Non-pigmented ciliary epithelial cell (primary cell): ENCODE measurements around the gene CFAP157.

Experiments
- DNase-seq: peaks from one replicate; pipeline ENCODE4 v3.0.0-alpha.2; 2010; ENCODE audit warnings: low read depth

The CFAP157 gene

DNA sequence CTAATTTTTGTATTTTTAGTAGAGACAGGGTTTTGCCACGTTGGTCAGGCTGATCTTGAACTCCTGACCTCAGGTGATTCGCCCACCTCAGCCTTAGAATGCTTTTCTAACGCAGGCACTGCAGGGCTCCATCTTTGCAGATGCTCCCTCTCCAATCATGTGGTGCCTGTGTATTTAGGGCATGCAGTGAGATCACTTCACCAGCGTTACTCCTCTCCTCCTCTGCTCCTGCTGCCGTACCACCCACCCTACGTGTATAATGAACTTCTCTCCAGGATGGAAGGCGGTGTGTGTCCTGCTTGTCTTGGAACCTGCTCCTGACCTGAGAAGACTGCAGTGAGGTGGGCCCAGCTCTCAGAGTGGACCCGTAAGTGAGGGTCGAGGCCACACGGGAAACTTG is 13.6 kb upstream of the CFAP157 start:
- no peak for DNase-seq

DNA sequence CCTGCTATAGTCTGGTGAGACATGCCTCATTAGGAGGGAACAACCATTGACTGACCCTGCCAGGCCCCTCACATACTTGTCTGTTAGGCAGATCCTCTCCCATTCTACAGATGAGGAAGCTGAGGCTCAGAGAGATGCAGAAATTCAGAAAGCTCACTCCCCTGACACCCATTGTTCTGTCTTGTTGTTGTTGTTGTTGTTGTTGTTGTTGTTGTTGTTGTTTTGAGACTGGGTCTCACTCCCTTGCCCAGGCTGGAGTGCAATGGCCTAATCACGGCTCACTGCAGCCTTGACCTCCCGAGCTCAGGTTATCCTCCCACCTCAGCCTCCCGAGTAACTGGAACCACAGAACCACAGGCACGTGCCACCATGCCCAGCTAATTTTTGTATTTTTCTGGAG is 13.1 kb upstream of the CFAP157 start:
- DNase-seq = no peak

DNA sequence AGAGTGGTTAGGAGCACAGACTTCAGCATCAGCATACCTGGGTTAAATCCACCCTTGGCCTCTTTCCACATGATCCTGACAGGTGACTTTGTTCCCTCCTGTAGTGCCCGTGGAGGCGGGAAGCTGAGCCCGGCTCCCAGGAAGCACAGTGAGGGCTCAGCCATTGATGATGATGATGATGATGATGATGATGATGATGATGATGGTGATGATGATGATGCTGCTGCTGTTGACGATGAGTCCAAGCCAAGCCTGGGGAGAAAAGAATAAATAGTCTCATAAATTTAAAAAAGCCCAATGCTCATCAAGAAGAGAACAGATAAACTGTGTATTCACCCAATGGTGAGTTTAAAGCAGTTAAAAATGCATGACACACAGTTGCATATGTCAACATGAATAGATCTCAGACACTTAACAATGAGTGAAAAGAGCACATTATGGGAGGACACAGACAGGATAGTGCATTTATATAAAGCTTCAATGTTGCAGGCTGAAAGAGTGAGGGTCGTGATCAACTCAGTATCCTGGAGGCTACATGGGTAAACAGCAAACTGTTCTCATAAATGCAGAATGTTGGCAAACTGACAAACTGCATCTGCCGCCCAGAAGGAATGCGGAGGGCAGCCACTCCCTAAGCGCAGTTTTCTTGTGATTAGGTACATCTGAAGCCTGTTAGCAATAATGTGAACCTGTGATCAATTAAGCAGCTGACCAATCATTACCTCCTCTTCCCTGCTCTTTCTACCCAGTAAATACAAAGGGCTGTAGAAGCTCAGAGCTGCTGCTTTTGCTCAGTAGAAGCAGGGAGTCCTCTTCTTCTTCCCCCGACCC is 11.7 kb upstream of the CFAP157 start:
- DNase-seq = no peak

DNA sequence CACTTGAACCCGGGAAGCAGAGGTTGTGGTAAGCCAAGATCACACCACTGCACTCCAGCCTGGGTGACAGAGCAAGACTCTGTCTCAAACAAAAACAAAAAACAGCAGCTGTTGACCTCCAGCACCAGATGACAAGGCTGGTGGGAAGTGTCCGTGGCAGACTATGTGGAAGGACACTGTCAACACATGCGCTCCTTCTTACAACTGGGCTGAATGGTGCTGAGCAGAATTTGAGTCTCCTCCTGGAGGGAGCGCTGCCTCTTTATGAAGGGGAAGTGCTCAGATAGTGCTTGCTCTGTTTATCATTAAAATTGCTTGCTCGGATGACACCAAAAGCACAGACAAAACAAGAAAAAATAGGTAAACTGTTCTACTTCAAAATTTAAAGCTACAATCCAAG is 9.2 kb upstream of the CFAP157 start:
- DNase-seq = no peak

DNA sequence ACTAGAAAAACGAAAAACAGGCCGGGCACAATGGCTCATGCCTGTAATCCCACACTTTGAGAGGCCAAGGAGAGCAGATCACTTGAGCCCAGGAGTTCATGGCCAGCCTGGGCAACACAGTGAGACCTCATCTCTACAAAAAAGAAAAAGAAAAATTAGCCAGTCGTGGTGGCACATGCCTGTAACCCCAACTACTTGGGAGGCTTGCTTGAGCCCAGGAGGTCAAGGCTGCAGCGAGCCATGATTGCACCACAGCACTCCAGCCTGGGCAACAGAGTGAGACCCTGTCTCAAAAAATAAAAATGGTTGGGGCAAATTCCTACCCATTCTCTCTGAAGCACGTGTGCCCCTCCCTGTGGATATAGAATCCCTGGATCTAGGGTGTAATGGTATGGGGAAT is 8.4 kb upstream of the CFAP157 start:
- no peak for DNase-seq

DNA sequence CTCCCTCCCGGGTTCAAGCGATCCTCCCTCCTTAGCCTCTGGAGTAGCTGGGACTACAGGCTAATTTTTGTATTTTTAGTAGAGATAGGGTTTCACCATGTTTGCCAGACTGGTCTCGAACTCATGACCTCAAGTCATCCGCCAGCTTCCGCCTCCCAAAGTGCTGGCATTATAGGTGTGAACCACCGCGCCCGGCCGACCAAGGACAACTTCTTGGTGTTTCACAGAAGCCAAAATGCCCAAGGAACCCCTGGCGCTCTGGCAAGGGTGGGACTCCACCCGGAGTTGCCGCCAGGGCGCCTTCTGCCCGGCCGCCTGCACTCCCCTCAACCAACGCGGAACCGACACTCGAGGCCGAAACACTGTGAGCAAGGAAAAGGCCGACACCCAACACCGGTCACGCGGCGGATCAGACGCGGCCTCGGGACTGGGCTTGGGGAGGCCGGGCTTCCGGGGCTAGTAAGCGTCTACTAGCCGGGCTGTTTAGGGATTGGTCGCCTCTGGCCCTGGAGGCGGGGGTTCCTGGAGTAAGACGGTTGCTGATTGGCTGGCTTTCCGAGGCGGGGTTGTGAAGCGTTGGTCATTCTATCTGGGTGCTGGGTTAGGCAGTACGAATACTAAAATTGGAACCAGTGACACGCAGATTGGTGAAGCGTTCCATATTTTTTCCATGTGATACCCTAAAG is 7.7 kb upstream of the CFAP157 start:
- DNase-seq = peak; percentile 94

DNA sequence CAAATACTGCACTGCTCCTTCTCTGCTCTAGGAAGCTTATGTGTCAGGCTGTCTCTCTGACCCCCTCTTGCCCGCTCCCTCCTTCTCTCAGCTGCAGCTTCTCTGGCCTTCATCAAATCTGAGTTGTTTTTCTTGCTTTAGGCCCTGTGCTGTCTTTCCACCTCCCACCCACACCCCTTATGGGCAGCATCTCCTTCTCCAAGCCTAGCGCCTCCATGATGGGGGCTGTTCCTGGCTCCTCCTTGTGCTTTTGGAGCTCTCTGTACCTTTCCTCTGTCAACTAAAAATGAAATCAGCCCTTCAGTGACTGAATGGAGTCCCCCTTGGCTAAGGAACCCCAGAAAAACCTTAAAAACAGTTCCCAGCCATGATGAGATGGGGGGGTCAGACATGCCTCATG is 6.6 kb upstream of the CFAP157 start:
- DNase-seq = no peak

DNA sequence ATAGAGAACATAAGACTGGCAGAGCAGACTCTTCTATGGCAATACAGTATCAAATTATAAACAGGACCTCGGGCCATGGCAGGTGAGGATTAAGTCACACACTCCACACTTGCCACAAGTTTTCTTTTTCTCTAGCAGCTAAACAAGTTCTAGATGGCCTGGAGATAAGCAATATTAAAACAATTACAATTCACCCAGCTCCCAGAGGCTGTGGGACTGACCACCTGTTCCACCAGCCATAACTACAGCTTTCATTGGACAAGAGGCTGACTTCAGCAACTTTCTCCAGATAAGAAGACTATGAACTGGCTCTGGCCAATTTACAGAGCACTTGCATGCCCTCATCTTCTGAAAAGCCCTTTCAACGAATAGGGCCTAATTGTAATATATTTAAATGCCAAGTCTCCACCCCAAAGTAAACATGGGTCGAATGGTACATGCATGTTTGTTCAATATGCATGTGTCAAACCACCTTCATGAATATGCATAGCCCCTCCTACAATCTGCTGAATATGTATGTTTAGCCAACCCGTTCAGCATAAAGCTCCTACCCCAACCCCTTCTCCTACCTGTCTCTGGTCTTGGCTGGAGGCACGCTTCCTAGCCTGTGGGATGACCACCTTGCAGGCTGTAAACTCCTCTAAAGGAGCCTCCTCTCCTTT is 6.1 kb upstream of the CFAP157 start:
- DNase-seq = no peak

DNA sequence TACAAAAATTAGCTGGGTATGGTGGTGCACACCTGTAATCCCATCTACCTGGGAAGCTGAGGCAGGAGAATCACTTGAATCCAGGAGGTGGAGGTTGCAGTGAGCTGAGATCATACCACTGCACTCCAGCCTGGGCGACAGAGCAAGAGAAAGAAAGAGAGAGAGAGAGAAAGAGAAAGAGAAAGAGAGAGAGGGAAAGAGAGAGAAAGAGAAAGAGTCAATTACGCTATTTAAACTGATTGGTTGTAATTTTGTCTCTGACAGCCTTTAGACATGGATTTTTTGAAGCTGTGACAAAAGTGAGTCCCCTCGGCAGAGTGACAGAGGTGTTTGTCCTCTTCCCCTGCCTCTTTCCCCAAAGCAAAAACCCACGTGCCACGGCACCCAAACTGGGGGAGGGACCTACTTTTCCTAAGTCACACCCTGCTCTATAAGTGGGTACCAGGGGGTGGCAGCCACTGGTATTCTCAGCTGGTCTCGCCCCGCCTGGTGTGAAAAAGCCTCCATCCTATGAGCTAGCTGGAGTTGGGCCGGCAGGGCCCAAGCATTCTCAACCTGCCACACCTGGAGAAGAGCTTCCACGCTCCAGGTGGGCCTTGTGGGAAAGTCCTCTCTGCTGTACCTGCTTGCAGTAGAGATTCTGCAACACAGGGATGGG is 3.4 kb upstream of the CFAP157 start:
- DNase-seq = no peak

DNA sequence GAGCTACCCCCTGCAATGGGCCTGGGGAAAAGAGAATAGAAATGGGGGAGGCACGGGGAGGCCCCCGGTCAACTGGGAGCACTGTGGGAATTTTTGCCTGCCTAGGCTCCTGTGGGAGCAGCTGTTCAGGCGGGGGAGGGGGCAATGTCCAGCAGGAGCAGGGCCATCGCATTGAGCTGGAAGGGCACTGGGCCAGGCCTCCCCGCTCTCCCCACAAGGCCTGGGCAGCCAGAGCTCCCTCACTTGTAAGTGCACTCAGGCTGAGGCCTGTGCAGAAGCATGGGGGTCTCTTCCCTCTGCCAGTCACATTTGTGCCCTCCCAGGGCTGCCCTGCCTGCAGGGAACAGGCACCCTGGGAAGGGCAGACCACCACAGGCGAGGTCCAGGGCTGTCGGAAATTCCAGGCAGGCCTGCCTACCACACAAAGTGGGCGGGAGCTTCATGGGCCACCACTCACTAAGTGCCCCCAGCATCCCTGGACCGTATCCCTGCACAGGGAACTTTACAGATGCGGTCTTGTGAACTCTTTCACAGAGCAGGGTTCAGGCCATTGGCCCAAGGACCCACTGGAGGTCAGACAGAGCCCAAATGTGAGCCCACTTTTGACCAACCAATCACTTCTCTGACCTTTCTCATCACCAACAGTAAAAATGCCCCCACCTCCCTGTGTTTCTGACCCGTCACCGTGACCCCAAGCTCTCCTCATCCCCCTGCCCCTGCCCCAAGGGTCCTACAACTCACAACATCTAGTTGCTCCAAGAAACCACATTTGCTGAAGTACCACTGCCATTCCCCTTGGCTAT is 1.0 kb upstream of the CFAP157 start:
- DNase-seq = no peak

DNA sequence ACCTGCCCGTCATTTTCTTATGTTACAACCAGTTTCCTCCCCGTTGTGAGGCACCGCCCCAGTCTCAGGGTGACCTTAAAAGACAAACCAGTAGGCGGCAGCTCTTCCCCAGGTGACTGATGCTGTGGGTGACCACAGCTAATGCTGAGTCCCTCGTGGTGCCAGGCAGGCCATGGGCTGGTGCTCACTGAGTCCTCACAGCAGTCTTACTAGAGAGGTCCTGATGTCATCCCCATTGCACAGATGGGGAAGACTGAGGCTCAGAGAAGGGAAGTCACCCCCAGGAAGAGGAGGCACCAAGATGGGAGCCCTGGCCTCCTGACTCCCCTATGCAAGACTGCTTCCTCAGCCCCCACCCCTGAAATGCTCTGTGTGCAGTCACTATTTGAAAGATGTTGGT is 978 bp downstream of the CFAP157 start:
- no peak for DNase-seq

DNA sequence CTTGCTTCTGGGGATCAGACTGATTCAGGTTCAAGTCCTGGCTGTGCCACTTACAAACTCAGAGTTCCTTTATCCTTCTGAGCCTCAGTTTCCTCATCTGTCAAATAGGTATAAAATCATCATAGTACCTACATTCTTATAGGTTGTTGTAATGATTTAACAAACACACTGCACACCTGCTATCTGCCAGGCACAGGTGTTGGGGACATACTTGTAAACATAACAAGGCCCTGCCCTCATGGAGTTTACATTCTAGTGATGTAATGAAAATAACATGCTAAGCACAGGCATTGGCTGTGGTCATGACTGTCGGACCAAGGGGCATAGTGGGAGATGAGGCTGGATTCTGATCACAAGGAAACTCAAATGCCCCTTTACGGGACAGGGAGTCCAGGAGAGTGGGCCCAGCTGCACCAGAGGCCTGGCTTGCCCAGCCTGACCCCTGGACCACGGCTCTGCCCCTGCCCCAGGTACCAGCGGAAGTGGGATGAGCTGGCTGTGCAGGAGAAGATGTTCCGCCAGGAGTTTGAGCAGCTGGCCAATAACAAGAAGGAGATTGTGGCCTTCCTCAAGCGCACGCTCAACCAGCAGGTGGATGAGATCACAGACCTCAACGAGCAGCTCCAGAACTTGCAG is 2.3 kb downstream of the CFAP157 start:
- DNase-seq = no peak

DNA sequence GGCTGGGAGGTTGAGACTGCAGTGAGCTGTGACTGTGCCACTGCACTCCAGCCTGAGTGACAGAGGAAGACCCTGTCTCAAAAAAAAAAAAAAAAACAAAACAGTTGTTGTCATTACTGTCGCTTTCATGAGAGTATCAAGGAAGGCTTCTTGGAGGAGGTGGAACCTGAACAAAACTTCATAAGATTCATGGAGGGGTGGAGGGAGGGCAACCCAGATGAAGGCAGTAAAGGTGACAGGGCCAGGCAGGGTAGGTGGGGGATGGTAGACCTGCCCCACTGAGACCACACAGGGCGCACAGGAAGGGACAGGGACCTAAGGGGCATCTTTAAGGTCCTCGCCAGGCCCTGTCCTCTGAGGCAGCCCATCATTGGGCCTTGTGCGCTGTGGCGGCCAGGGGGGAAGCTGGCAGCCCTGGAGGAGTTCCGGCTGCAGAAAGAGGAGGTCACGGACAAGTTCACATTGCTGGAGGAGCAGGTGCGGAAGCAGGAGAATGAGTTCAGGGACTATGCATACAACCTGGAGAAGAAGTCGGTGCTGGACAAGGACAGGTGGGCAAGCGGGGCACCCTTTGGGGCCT is 3.5 kb downstream of the CFAP157 start:
- DNase-seq = no peak

DNA sequence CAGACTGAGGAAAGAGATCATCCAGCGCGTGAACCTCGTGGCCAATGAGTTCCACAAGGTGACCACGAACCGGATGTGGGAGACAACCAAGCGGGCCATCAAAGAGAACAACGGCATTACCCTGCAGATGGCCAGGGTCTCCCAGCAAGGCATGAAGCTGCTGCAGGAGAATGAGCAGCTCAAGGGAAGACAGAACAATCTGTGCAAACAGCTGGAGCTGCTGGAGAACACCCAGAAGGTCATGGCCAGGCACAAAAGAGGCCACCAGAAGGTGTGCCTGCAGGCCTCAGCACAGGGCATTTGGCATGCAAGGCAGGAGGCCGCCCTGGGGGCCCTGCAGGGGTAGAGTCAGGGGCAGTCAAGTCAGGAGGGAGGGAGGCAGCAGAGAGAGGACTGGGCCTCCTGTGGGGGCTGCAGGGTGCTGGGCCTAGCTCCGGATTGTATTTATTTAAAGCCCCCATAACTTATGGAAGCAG is 4.5 kb downstream of the CFAP157 start:
- no peak for DNase-seq

DNA sequence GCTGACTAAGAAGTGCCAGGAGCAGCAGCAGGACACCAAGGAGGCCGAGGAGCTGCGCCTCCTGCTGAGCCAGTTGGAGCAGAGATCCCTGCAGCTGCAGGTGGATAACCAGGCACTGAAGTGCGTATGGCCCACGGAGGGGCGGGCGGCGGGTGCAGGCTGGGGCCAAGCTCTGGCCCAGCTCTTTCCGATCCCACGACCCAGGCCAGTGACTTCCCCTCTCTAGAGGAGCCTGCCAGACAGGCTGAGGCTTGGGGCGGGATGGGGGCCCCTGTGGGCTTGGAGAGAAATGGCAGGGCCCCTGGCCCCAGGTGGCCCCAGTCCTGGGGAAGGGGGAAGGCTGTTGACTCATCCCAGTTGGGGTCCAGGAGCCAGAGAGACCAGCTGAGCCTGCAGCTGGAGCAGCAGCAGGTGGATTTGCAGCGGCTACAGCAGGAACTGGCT is 5.1 kb downstream of the CFAP157 start:
- no peak for DNase-seq

DNA sequence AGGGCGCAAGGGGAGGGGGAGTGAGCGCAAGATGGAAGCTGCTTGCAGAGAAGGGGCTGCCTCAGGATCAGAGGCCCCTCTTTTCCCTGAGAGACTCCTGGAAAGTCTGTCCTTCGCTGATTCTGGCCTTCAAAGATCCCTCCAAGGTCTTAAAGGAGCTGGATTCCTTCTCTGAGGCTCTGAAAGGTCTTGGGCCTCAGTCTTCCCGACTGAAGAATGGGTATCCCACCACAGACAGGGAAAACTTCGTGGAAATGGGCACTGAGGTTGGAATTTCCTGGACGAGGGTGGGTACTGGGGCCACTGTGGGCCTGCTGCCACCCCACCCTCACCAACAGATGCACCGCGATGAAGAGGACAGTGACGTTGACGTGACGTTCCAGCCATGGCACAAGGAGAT is 5.6 kb downstream of the CFAP157 start:
- DNase-seq = no peak

DNA sequence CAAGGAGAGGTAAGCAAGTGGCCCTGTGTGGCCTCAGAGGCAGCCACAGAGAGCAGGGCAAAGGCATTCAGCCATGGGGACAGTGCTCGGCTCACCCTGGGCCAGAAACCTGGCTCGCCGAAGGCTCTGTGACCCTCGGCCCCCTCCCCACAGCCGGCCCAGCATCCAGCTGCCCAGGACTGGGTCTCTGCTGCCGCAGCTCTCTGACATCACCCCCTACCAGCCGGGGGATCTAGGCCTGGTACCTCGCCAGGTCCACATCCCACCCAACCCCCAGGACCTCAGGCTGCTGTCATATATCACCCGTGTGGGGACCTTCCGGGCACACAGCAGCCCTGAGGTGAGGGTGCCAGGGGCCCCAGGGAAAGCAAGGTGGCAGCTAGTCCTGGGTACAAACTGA is 6.1 kb downstream of the CFAP157 start:
- DNase-seq = no peak

DNA sequence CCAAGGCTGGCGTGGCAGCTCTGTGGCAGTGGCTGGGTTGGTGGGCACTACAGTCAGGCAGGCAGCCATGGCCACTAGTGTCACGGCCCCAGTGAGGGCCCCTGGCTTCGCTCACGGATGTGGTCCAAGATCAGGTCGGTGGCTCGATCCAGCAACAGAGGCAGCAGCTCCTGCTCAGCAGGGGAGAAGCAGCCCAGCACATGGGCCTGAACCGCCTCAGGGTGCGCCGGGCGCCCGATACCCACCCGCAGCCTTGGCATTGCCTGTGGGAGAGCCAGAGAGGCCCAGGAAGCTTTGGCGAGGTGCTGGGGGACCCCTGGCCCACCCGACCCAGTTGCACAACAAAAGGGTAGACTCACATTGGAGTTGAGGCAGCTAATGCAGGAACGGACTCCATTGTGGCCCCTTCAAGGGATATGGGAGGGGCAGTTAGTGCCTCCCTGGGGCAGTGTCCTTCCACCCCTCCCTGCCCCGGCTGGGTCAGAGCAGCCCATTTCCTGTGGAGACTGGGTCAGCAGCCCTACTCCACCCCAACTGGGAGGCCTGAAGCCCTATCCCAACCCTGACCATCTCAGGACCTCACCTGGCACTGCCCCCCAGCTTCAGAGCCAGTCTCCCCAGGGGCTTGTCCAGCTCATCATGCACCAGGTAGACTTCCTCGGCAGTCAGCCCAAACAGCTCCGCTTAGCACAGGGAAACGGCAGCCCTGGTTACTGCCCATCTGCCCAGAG is 7.4 kb downstream of the CFAP157 start:
- no peak for DNase-seq

DNA sequence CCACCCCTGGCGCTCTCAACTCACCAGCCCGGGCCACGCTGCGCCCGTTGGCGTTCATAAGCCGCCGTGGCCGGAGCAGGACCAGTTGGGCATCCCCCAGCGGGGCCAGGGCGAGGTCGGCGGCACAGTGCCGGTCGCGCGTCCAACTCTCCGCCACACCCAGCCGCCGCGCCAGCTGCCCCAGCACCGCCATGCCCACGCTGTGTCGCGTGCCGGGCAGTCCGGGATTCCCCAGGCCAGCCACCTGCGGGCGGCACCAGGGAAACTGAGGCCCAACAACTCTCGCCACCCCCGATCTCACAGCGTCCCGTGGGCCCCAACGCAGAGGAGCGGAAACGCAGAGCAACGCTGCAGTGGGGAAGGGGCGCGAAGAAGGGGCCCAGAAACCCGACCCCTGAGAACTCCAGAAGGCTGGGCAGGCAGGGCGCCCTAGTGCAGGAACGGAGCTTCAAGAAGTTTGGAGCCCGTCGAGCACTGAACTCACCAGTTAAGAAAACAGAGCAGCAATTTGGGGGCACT is 8.2 kb downstream of the CFAP157 start:
- no peak for DNase-seq
